ENCODE results near the gene PRPSAP1.
A peak's percentile ranks its signal among the peaks of the same experiment; 100 is the strongest.
"Not testable (repeated sequence)": the region's sequence is repeated elsewhere in the genome, so short reads cannot be mapped to it uniquely, and the experiment has no call there.

PRPSAP1 gene

GRCh38 chr17:76276069-76276431 lies 77.7 kb downstream of the PRPSAP1 start:
- no peak for DNase-seq

GRCh38 chr17:76275382-76276068 lies 78.2 kb downstream of the PRPSAP1 start:
- no peak for DNase-seq

- no peak for DNase-seq
Measured at GRCh38 chr17:76274112-76274956, 79.4 kb downstream of the PRPSAP1 start.

GRCh38 chr17:76273445-76274111 lies 80.1 kb downstream of the PRPSAP1 start:
- no peak for DNase-seq

GRCh38 chr17:76272541-76273444 lies 80.9 kb downstream of the PRPSAP1 start:
- DNase-seq = no peak

GRCh38 chr17:76271669-76272540 lies 81.8 kb downstream of the PRPSAP1 start:
- peak; percentile 61 for DNase-seq

- DNase-seq = no peak
Measured at GRCh38 chr17:76270770-76271668, 82.7 kb downstream of the PRPSAP1 start.

GRCh38 chr17:76270127-76270592 lies 83.6 kb downstream of the PRPSAP1 start:
- no peak for DNase-seq

- DNase-seq = no peak
Measured at GRCh38 chr17:76268991-76269981, 84.4 kb downstream of the PRPSAP1 start.

- no peak for DNase-seq
Measured at GRCh38 chr17:76268015-76268749, 85.5 kb downstream of the PRPSAP1 start.

GRCh38 chr17:76267581-76268001 lies 86.1 kb downstream of the PRPSAP1 start:
- not testable (repeated sequence) for DNase-seq

- DNase-seq = no peak
Measured at GRCh38 chr17:76267051-76267576, 86.6 kb downstream of the PRPSAP1 start.

GRCh38 chr17:76266244-76266938 lies 87.3 kb downstream of the PRPSAP1 start:
- peak; percentile 53 for DNase-seq

- peak; percentile 75 for DNase-seq
Measured at GRCh38 chr17:76265624-76266243, 88.0 kb downstream of the PRPSAP1 start.

- DNase-seq = peak; percentile 100
Measured at GRCh38 chr17:76264755-76265623, 88.7 kb downstream of the PRPSAP1 start, which contains the start of gene UBALD2. TSS of gene UBALD2 (plus strand) at chr17:76265348. CDS start at chr17:76265506, 158 bp downstream.

- DNase-seq = no peak
Measured at GRCh38 chr17:76264425-76264754, 89.3 kb downstream of the PRPSAP1 start.

Measured in right hindlimb (tissue), 1 donor.